HCT116 (cell line): ENCODE results near the gene SLC1A3. TPM values are rescaled to one million over a fixed set of nuclear protein-coding genes. Genes with fewer than 3 reads are reported as not detected.

ENCODE experiments used
- ATAC-seq: fragments of 200-7000 bp; cut with Tn5 transposase; 2 replicates; pipeline ENCODE4 v1.9.1; 2020; ENCODE audit warnings: mild to moderate bottlenecking, moderate library complexity
- BruUV-seq: library from RNA; stranded (reverse); fragments of 400-500 nt; replicated peaks from 2 replicates; lab custom pipeline; 2021; lab: Mats Ljungman, UMichigan
- CTCF ChIA-PET: fragments of 300-600 bp; sonication (Branson Sonifier 250); formaldehyde crosslinking; loops from one replicate; lab custom pipeline; 2021; ENCODE audit warnings: antibody characterized with exemption; lab: Charles Lee
- POLR2A ChIA-PET: fragments of 300-600, 350-600 bp; sonication (Branson Sonifier 250); formaldehyde crosslinking; loops from one replicate; lab custom pipeline; 2021; ENCODE audit warnings: antibody characterized with exemption; lab: Charles Lee
- RAD21 ChIA-PET, 2 experiments: fragments of 300-600 bp; sonication (Branson Sonifier 250); formaldehyde crosslinking; loops; one replicate each; lab custom pipeline; 2023; ENCODE audit warnings: low total read pairs in 2 of 2; ENCODE audit not compliant: uncharacterized antibody in 2 of 2, unreplicated experiment in 2 of 2, low non-redundant PET in 1 of 2; lab: Charles Lee
- DNase-seq: peaks from one replicate; pipeline ENCODE4 v3.0.0-alpha.2; 2010; ENCODE audit warnings: low read depth, low spot score
- H2AFZ ChIP-seq: fragments of 200-600 bp; shearing (Covaris generic), sonication (generic); 2 replicates; pipeline ENCODE4 v1.6.1; 2017; ENCODE audit warnings: low read depth, mixed run types, mixed read lengths, antibody characterized with exemption, low read length; ENCODE audit not compliant: poor library complexity, severe bottlenecking
- H3K27ac ChIP-seq: 2 replicates; pipeline ENCODE4 v1.5.1; 2012; ENCODE audit warnings: low read depth, low read length
- H3K27me3 ChIP-seq: fragments of 200-600 bp; sonication (generic); 2 replicates; pipeline ENCODE4 v1.6.1; 2016; ENCODE audit warnings: mixed run types, low read length, mixed read lengths; ENCODE audit not compliant: insufficient read depth
- H3K36me3 ChIP-seq, 2 experiments: fragments of 200-500 bp in 1 of 2; fragments of 200-600 bp in 1 of 2; sonication (Bioruptor generic) in 1 of 2; sonication (generic) in 1 of 2; 2 replicates each; pipeline versions ENCODE4 v1.5.1 to v1.6.1; 2014 to 2016; ENCODE audit warnings: low read length in 2 of 2, inconsistent platforms in 1 of 2, mixed read lengths in 1 of 2, mixed run types in 1 of 2; ENCODE audit not compliant: insufficient read depth in 2 of 2, control insufficient read depth in 1 of 2
- H3K4me1 ChIP-seq, 2 experiments: fragments of 200-600 bp in 1 of 2; sonication (generic) in 1 of 2; 2 replicates each; pipeline versions ENCODE4 v1.5.1 to v1.6.1; 2012 to 2017; ENCODE audit warnings: low read length in 2 of 2, inconsistent platforms in 1 of 2, mild to moderate bottlenecking in 1 of 2, mixed read lengths in 1 of 2, mixed run types in 1 of 2, moderate library complexity in 1 of 2; ENCODE audit not compliant: insufficient read depth in 2 of 2, control insufficient read depth in 1 of 2
- H3K4me2 ChIP-seq: fragments of 200-600 bp; sonication (generic); 2 replicates; pipeline ENCODE4 v1.6.1; 2017; ENCODE audit warnings: mixed run types, low read length, mixed read lengths
- H3K4me3 ChIP-seq, 2 experiments: fragments of 200-600 bp in 1 of 2; sonication (generic) in 1 of 2; replicated peaks in 1 of 2; 2 replicates each; pipeline ENCODE4 v1.5.1; 2011 to 2016; ENCODE audit warnings: low read length in 2 of 2, control low read depth in 1 of 2, low read depth in 1 of 2, mild to moderate bottlenecking in 1 of 2, mixed read lengths in 1 of 2, mixed run types in 1 of 2
- H3K79me2 ChIP-seq: fragments of 200-600 bp; sonication (generic); 2 replicates; pipeline ENCODE4 v1.6.1; 2017; ENCODE audit warnings: mild to moderate bottlenecking, mixed run types, low read length, moderate library complexity, mixed read lengths; ENCODE audit not compliant: insufficient read depth
- H3K9ac ChIP-seq: fragments of 200-600 bp; sonication (generic); 2 replicates; pipeline ENCODE4 v1.6.1; 2016; ENCODE audit warnings: low read length, mixed read lengths
- H3K9me2 ChIP-seq: fragments of 200-600 bp; sonication (generic), shearing (Covaris generic); 2 replicates; pipeline ENCODE4 v1.6.1; 2017; ENCODE audit warnings: mixed run types, mild to moderate bottlenecking, moderate library complexity; ENCODE audit not compliant: insufficient read depth
- H3K9me3 ChIP-seq, 2 experiments: fragments of 200-500 bp in 1 of 2; fragments of 200-600 bp in 1 of 2; sonication (Bioruptor generic) in 1 of 2; sonication (generic) in 1 of 2; 2 replicates each; pipeline ENCODE4 v1.6.1; 2014 to 2017; ENCODE audit warnings: low read length in 2 of 2, mixed read lengths in 2 of 2, inconsistent platforms in 1 of 2, low read depth in 1 of 2, mild to moderate bottlenecking in 1 of 2, mixed run types in 1 of 2, moderate library complexity in 1 of 2; ENCODE audit not compliant: control insufficient read depth in 1 of 2, insufficient read depth in 1 of 2
- H4K20me1 ChIP-seq: fragments of 200-600 bp; sonication (generic), shearing (Covaris generic); 2 replicates; pipeline ENCODE4 v1.6.1; 2017; ENCODE audit warnings: mixed run types, mild to moderate bottlenecking, moderate library complexity; ENCODE audit not compliant: insufficient read depth
- CEBPB ChIP-seq: IDR thresholded peaks from 2 replicates; pipeline ENCODE4 v1.6.1; 2012; ENCODE audit warnings: low read depth
- CTCF ChIP-seq, 3 experiments: fragments of 200-600 bp in 1 of 3; sonication (generic) in 1 of 3; IDR thresholded peaks in 2 of 3; conservative IDR thresholded peaks in 1 of 3; 2 replicates each; pipeline ENCODE4 v1.5.1; 2012 to 2017; ENCODE audit warnings: low read depth in 2 of 3, low read length in 2 of 3, antibody characterized with exemption in 1 of 3, borderline replicate concordance in 1 of 3, control low read depth in 1 of 3, mild to moderate bottlenecking in 1 of 3, mixed read lengths in 1 of 3, mixed run types in 1 of 3, moderate library complexity in 1 of 3; ENCODE audit not compliant: insufficient read depth in 1 of 3
- EGR1 ChIP-seq: IDR thresholded peaks from 2 replicates; pipeline ENCODE4 v1.6.1; 2012; ENCODE audit warnings: low read depth
- ELF1 ChIP-seq: IDR thresholded peaks from 2 replicates; pipeline ENCODE4 v1.6.1; 2012; ENCODE audit warnings: low read depth, borderline replicate concordance
- EZH2phosphoT487 ChIP-seq: fragments of 200-600 bp; IDR thresholded peaks from 2 replicates; pipeline ENCODE4 v1.6.1; 2018; ENCODE audit warnings: antibody characterized with exemption, borderline replicate concordance
- FOSL1 ChIP-seq: IDR thresholded peaks from 2 replicates; pipeline ENCODE4 v1.6.1; 2012; ENCODE audit warnings: low read depth
- JUND ChIP-seq: IDR thresholded peaks from 2 replicates; pipeline ENCODE4 v1.6.1; 2012
- MAX ChIP-seq: IDR thresholded peaks from 2 replicates; pipeline ENCODE4 v1.6.1; 2012
- POLR2AphosphoS5 ChIP-seq: IDR thresholded peaks from 2 replicates; pipeline ENCODE4 v1.6.1; 2011; ENCODE audit warnings: mild to moderate bottlenecking, low read depth, low read length, moderate library complexity
- RAD21 ChIP-seq: IDR thresholded peaks from 2 replicates; pipeline ENCODE4 v1.6.1; 2012; ENCODE audit warnings: low read depth, mild to moderate bottlenecking
- REST ChIP-seq: IDR thresholded peaks from 2 replicates; pipeline ENCODE4 v1.6.1; 2012; ENCODE audit warnings: low read depth
- SIN3A ChIP-seq: IDR thresholded peaks from 2 replicates; pipeline ENCODE4 v1.6.1; 2012; ENCODE audit warnings: low read depth
- SP1 ChIP-seq: IDR thresholded peaks from 2 replicates; pipeline ENCODE4 v1.6.1; 2012; ENCODE audit warnings: low read depth
- TCF7L2 ChIP-seq: IDR thresholded peaks from 2 replicates; pipeline ENCODE4 v1.7.0; 2011; ENCODE audit warnings: borderline replicate concordance, inconsistent platforms; ENCODE audit not compliant: insufficient read depth, insufficient read length; ENCODE audit errors: extremely low read depth
- ZBTB33 ChIP-seq: IDR thresholded peaks from 2 replicates; pipeline ENCODE4 v1.6.1; 2011; ENCODE audit warnings: mild to moderate bottlenecking, low read length, moderate library complexity; ENCODE audit not compliant: insufficient replicate concordance; ENCODE audit errors: extremely low read depth
- ZFX ChIP-seq: fragments of 450-650 bp; IDR thresholded peaks from 2 replicates; pipeline ENCODE4 v1.6.1; 2017
- ZNF274 ChIP-seq: fragments of 200-500 bp; sonication (Bioruptor generic); IDR thresholded peaks from 2 replicates; pipeline ENCODE4 v1.6.1; 2014; ENCODE audit warnings: mild to moderate bottlenecking, low read depth, low read length, inconsistent platforms
- intact Hi-C: fragments of 100-400 bp; cut with micrococcal nuclease; formaldehyde crosslinking; loops from 2 replicates; pipeline ENCODE4 v1.10.0; 2022
- total RNA-seq: library from RNA; stranded (reverse); gene quantifications from one replicate; pipeline ENCODE4 v1.2.1, GENCODE V29; 2021; ENCODE audit not compliant: unreplicated experiment

The SLC1A3 gene
- total RNA-seq, 1 experiment from 2014 or later: 12.9 TPM

GRCh38 chr5:36602704-36603321 lies 3.6 kb upstream of the SLC1A3 start:
- intact Hi-C loops: loop anchor here (2.0 to 10.0 kb wide), 2 partner anchors 94 to 358 kb away; partner anchors contain the start of gene NADK2
- Histone ChIP-seq H3K4me2 (no peak overlapping the region), H3K27ac (no peak overlapping the region), H3K4me3 (no peak overlapping the region), H3K79me2 (peaks cover 9% of the 10 kb centered on the region; the same call in 1 of the 2 replicates), H3K9me3 (no peaks in the 10 kb centered on the region), H4K20me1 (no peaks in the 10 kb centered on the region), H2AFZ (no peak overlapping the region), H3K9ac (no peak overlapping the region), H3K36me3 (no peaks in the 10 kb centered on the region), H3K4me1 (peaks cover 4 to 20% of the 10 kb centered on the region in 2 experiments; a peak in 3 of 4 replicates), H3K9me2 (no peaks in the 10 kb centered on the region), H3K27me3 (peaks cover 3% of the 10 kb centered on the region; the same call in 1 of the 2 replicates)
- DNase-seq: peak; percentile 10
- ChIA-PET CTCF (no interaction called here), POLR2A (no interaction called here), RAD21 (no interaction called here)
- TF ChIP-seq CTCF (IDR thresholded peaks at IDR 0.05 in 2 of 3, conservative IDR thresholded peaks at IDR 0.05 in 1 of 3; ENCODE audit: borderline replicate concordance in 1 of 3, insufficient read depth in 1 of 3, low read depth in 2 of 3, low read length in 2 of 3): peak; percentile 45 to 54 (median 53); a peak in 5 of 6 replicates
- no peak for TF ChIP-seq ZNF274
- no peak for TF ChIP-seq TCF7L2
- no peak for TF ChIP-seq SIN3A
- no peak for TF ChIP-seq EGR1
- no peak for TF ChIP-seq ELF1
- TF ChIP-seq CEBPB: no peak
- TF ChIP-seq EZH2phosphoT487: no peak
- no peak for TF ChIP-seq ZFX
- TF ChIP-seq MAX: no peak
- no peak for TF ChIP-seq REST
- no peak for TF ChIP-seq ZBTB33
- TF ChIP-seq FOSL1: no peak
- TF ChIP-seq JUND: no peak
- TF ChIP-seq POLR2AphosphoS5: no peak
- TF ChIP-seq RAD21: peak; percentile 65
- TF ChIP-seq SP1: no peak
- ATAC-seq: peak; percentile 49; the same call in 1 of the 2 replicates
- BruUV-seq: no TSS peak
